MM.1S (cell line): Measurements from ENCODE around the gene ARMCX2.

Source experiments
- CTCF ChIP-seq: fragments of 300-600 bp; sonication (generic); IDR thresholded peaks from 2 replicates; pipeline ENCODE4 v1.5.1; 2016; ENCODE audit warnings: antibody characterized with exemption, low read length, mixed read lengths
- EZH2 ChIP-seq: fragments of 300-600 bp; sonication (generic); optimal IDR thresholded peaks from 2 replicates; pipeline ENCODE3; 2017; ENCODE audit warnings: low read depth, mild to moderate bottlenecking, antibody characterized with exemption, low read length, mixed read lengths
- EZH2phosphoT487 ChIP-seq: fragments of 300-600 bp; sonication (generic); IDR thresholded peaks from 2 replicates; pipeline ENCODE4 v1.6.1; 2018; ENCODE audit warnings: antibody characterized with exemption, low read length

- no peak for TF ChIP-seq EZH2
- no peak for TF ChIP-seq EZH2phosphoT487
- no peak for TF ChIP-seq CTCF
These were observed 33.8 kb upstream of the ARMCX2 start for GRCh38 chrX:101693476-101693875.
